LNCaP clone FGC (cell line): ENCODE results near the gene MAP3K13.
A peak's percentile ranks its signal among the peaks of the same experiment; 100 is the strongest.

Experiments
- DNase-seq: peaks from one replicate; pipeline ENCODE4 v3.0.0-alpha.2; 2011; ENCODE audit warnings: low read depth
- H3K4me3 ChIP-seq: 2 replicates; pipeline ENCODE4 v1.5.1; 2011; ENCODE audit warnings: mild to moderate bottlenecking, low read depth, low read length, control low read depth
- TF ChIP-seq, protein P1 (sequence below): IDR thresholded peaks from 2 replicates; pipeline ENCODE4 v1.5.1; 2012; ENCODE audit warnings: mild to moderate bottlenecking; ENCODE audit not compliant: control insufficient read depth, insufficient read depth; ENCODE audit errors: extremely low read depth

The MAP3K13 gene

DNA sequence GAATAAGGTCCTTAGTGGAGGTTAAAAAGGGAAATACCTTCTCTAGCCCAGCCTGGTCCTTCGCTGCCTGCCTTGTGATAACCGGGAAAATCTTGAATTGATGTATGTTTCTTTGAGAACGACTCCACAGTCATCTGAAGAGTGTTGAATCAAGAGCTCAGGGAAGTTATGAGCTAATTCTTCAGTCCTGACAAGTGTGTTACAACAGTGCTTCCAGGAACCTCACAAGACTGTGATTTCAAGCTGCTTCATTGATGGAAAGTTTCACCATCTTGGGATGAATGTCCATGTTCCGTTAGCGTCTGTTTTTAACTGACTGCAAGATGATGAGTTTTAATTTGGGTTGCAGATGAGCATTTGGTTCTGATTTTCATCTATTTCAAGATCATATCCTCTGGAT, 123.5 kb downstream of the MAP3K13 start:
- DNase-seq = no peak
- no peak overlapping the region for H3K4me3 ChIP-seq
- TF ChIP-seq, protein P1, sequence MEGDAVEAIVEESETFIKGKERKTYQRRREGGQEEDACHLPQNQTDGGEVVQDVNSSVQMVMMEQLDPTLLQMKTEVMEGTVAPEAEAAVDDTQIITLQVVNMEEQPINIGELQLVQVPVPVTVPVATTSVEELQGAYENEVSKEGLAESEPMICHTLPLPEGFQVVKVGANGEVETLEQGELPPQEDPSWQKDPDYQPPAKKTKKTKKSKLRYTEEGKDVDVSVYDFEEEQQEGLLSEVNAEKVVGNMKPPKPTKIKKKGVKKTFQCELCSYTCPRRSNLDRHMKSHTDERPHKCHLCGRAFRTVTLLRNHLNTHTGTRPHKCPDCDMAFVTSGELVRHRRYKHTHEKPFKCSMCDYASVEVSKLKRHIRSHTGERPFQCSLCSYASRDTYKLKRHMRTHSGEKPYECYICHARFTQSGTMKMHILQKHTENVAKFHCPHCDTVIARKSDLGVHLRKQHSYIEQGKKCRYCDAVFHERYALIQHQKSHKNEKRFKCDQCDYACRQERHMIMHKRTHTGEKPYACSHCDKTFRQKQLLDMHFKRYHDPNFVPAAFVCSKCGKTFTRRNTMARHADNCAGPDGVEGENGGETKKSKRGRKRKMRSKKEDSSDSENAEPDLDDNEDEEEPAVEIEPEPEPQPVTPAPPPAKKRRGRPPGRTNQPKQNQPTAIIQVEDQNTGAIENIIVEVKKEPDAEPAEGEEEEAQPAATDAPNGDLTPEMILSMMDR = no peak

GRCh38 chr3:185488465-185488864, 125.5 kb downstream of the MAP3K13 start:
- TF ChIP-seq, protein P1 = no peak
- H3K4me3 ChIP-seq = no peak overlapping the region
- DNase-seq = no peak

GRCh38 chr3:185489462-185489861, 126.5 kb downstream of the MAP3K13 start:
- DNase-seq = no peak
- TF ChIP-seq, protein P1 = no peak
- no peak overlapping the region for H3K4me3 ChIP-seq

DNA sequence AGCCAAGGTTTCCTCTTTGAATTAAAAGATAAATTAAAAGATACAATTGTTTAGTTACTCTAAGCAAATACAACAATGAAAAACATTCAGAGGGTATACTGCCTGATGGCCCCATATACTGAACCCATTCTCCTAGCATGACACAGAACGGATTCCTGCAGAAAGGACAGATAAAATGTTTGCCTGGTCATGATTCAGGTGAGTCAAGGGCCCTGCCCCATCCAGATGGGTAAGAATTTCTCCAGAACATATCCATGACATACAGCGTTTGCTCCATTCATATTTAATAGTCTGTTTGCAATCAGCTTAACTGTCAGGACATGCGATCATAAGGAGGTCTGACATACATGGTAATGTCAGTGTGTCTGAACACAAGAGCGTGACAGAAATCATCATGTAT, 127.3 kb downstream of the MAP3K13 start:
- no peak for DNase-seq
- H3K4me3 ChIP-seq = no peak overlapping the region
- TF ChIP-seq, protein P1 = no peak

DNA sequence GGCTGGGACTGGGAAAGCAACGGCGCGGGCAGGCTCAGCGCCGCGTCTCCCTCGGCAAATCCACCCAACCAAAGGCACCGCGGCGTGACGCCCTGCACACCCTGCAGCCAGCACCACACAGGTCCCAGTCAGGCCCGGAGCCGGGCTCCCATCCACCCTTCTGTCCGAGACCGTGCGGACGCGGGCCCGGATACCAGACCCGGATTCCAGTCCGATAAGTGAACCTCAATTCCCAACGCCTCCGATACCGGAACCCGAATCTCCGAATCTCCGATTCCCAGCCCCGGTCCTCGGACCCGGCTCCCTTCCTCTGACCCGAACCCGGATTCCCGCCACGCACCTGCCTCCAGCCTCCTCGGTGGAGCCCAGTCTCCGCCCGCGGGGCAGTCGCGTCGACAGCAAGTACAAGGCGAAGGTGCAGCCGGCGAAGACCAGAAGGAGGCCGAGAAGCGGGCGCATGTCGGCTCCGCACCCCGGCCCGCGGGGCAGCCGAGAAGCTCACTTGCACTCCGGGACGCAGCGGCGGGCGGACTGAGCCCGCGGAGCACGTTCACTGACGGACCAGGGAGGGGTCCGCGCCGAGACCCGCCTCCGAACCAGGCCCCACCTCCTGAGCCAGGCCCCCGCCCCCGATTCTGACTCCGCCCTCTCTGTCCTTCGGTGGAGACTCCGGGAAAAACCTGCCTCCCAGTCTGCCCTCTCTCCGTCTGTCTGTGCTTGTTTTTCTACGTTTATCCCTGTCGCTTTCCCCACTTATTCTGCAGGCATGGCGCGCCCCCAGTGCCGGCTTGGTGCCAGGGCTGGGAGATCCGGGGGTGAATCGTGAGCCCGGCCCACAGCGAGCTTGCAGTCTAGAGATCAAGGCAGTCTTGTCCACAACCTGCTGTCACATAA, 135.8 kb downstream of the MAP3K13 start, which contains the start of gene TMEM41A:
TMEM41A (minus strand) TSS at position 533 of the 894 bp plus-strand sequence; CDS start at position 459, 74 bp downstream.
- TF ChIP-seq, protein P1 = no peak
- H3K4me3 ChIP-seq = peak within 1 kb of the TSS; percentile 84

GRCh38 chr3:185502987-185503386, 140.1 kb downstream of the MAP3K13 start:
- no peak overlapping the region for H3K4me3 ChIP-seq
- TF ChIP-seq, protein P1 = no peak
- DNase-seq = no peak

More for the DNA sequence above, 135.8 kb downstream of the MAP3K13 start, which contains the start of gene TMEM41A:
- DNase-seq = peak; percentile 68
